ENCODE measurements around the gene IFNG. TPM values are rescaled to one million over a fixed set of nuclear protein-coding genes. Genes with fewer than 3 reads are reported as not detected.

IFNG gene
- total RNA-seq, 1 experiment from 2014 or later: 0.44 TPM

- ChIA-PET POLR2A (no interaction called here), RAD21 (ENCODE audit: low non-redundant PET in 1 of 2, low total read pairs in 2 of 2, uncharacterized antibody in 2 of 2, unreplicated experiment in 2 of 2) (no interaction called here), CTCF (no interaction called here)
- H4K20me1 ChIP-seq (ENCODE audit: insufficient read depth): no peaks in the 10 kb centered on the region
- no peaks in the 10 kb centered on the region for H3K4me1 ChIP-seq (ENCODE audit: control insufficient read depth in 1 of 2, insufficient read depth in 2 of 2, low read length in 2 of 2)
- no peak overlapping the region for H3K9ac ChIP-seq (ENCODE audit: low read length)
- H3K36me3 ChIP-seq (ENCODE audit: control insufficient read depth in 1 of 2, insufficient read depth in 2 of 2, low read length in 2 of 2): no peaks in the 10 kb centered on the region
- no peak for ATAC-seq
- no peak overlapping the region for H3K4me2 ChIP-seq (ENCODE audit: low read length)
- H3K4me3 ChIP-seq (replicated peaks in 1 of 2; ENCODE audit: low read depth in 1 of 2, low read length in 2 of 2): no peak overlapping the region
- no peak overlapping the region for H3K27ac ChIP-seq (ENCODE audit: low read depth, low read length)
- no peak overlapping the region for H2AFZ ChIP-seq (ENCODE audit: low read depth, low read length, poor library complexity, severe bottlenecking)
- no peaks in the 10 kb centered on the region for H3K27me3 ChIP-seq (ENCODE audit: insufficient read depth, low read length)
- H3K9me2 ChIP-seq (ENCODE audit: insufficient read depth): no peaks in the 10 kb centered on the region
- no peaks in the 10 kb centered on the region for H3K9me3 ChIP-seq (ENCODE audit: control insufficient read depth in 1 of 2, insufficient read depth in 1 of 2, low read depth in 1 of 2, low read length in 2 of 2)
- intact Hi-C loops (cut with micrococcal nuclease): no loop called here
- H3K79me2 ChIP-seq (ENCODE audit: insufficient read depth, low read length): no peaks in the 10 kb centered on the region
- no TSS peak for BruUV-seq (replicated peaks)
- TF ChIP-seq POLR2A (IDR thresholded peaks at IDR 0.05; ENCODE audit: borderline replicate concordance, extremely low read depth, insufficient read depth, insufficient read length): no peak
- TF ChIP-seq SP1 (IDR thresholded peaks at IDR 0.05; ENCODE audit: low read depth): no peak
- no peak for TF ChIP-seq SRF (IDR thresholded peaks at IDR 0.05; ENCODE audit: low read depth)
- no peak for TF ChIP-seq EZH2phosphoT487 (IDR thresholded peaks at IDR 0.05; ENCODE audit: borderline replicate concordance)
- TF ChIP-seq ELF1 (IDR thresholded peaks at IDR 0.05; ENCODE audit: borderline replicate concordance, low read depth): no peak
- TF ChIP-seq, protein P1, sequence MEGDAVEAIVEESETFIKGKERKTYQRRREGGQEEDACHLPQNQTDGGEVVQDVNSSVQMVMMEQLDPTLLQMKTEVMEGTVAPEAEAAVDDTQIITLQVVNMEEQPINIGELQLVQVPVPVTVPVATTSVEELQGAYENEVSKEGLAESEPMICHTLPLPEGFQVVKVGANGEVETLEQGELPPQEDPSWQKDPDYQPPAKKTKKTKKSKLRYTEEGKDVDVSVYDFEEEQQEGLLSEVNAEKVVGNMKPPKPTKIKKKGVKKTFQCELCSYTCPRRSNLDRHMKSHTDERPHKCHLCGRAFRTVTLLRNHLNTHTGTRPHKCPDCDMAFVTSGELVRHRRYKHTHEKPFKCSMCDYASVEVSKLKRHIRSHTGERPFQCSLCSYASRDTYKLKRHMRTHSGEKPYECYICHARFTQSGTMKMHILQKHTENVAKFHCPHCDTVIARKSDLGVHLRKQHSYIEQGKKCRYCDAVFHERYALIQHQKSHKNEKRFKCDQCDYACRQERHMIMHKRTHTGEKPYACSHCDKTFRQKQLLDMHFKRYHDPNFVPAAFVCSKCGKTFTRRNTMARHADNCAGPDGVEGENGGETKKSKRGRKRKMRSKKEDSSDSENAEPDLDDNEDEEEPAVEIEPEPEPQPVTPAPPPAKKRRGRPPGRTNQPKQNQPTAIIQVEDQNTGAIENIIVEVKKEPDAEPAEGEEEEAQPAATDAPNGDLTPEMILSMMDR (IDR thresholded peaks at IDR 0.05 in 2 of 3, conservative IDR thresholded peaks at IDR 0.05 in 1 of 3; ENCODE audit: borderline replicate concordance in 1 of 3, insufficient read depth in 1 of 3, low read depth in 2 of 3, low read length in 2 of 3): no peak
- TF ChIP-seq, protein P2, sequence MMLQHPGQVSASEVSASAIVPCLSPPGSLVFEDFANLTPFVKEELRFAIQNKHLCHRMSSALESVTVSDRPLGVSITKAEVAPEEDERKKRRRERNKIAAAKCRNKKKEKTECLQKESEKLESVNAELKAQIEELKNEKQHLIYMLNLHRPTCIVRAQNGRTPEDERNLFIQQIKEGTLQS (IDR thresholded peaks at IDR 0.05): no peak
- no peak for TF ChIP-seq ZFX (IDR thresholded peaks at IDR 0.05)
- TF ChIP-seq JUND (IDR thresholded peaks at IDR 0.05): no peak
- no peak for TF ChIP-seq MAX (IDR thresholded peaks at IDR 0.05)
- no peak for TF ChIP-seq YY1 (IDR thresholded peaks at IDR 0.05; ENCODE audit: extremely low read depth, insufficient replicate concordance, low read depth, low read length)
- TF ChIP-seq REST (IDR thresholded peaks at IDR 0.05; ENCODE audit: low read depth): no peak
- no peak for TF ChIP-seq SIN3A (IDR thresholded peaks at IDR 0.05; ENCODE audit: low read depth)
- no peak for TF ChIP-seq ZNF274 (IDR thresholded peaks at IDR 0.05; ENCODE audit: low read depth, low read length)
- no peak for TF ChIP-seq EZH2 (IDR thresholded peaks at IDR 0.05)
- TF ChIP-seq EGR1 (IDR thresholded peaks at IDR 0.05; ENCODE audit: low read depth): no peak
- no peak for TF ChIP-seq ZBTB33 (IDR thresholded peaks at IDR 0.05; ENCODE audit: extremely low read depth, insufficient replicate concordance, low read length)
- TF ChIP-seq POLR2AphosphoS5 (IDR thresholded peaks at IDR 0.05; ENCODE audit: low read depth, low read length): no peak
- no peak for TF ChIP-seq CBX3 (IDR thresholded peaks at IDR 0.05; ENCODE audit: low read depth)
- no peak for DNase-seq (ENCODE audit: low read depth, low spot score)
Measured at GRCh38 chr12:68173792-68174191, 14.3 kb upstream of the IFNG start.
